A549 (cell line): ENCODE results near the gene GLT6D1. TPM values are rescaled to one million over a fixed set of nuclear protein-coding genes. Genes with fewer than 3 reads are reported as not detected.

Experiments
- ATAC-seq, 2 experiments: fragments of 200-7000 bp in 1 of 2; fragments of >200 bp in 1 of 2; cut with Nextera tagmentation in 1 of 2; cut with Tn5 transposase in 1 of 2; 3 replicates each; pipeline versions ENCODE4 v1.8.0 to v1.9.1; 2018 to 2020; ENCODE audit warnings: mild to moderate bottlenecking in 1 of 2, moderate library complexity in 1 of 2
- CTCF ChIA-PET: fragments of 300-600 bp; sonication (Branson Sonifier 250); formaldehyde crosslinking; extraction: SDS; loops from one replicate; lab custom pipeline; 2021; ENCODE audit warnings: antibody characterized with exemption, inconsistent platforms; lab: Yijun Ruan, JAX
- POLR2A ChIA-PET: fragments of 350-600 bp; formaldehyde crosslinking; extraction: SDS; loops from one replicate; lab custom pipeline; 2021; ENCODE audit warnings: antibody characterized with exemption, inconsistent platforms; lab: Yijun Ruan, JAX
- DNase-seq, 2 experiments: peaks; one replicate each; pipeline versions ENCODE4 v3.0.0 to v3.0.0-alpha.2; 2011 to 2016; ENCODE audit warnings: low read depth in 1 of 2, low spot score in 1 of 2
- FAIRE-seq: peaks from 2 replicates; lab custom pipeline; 2011; peaks lifted over from hg19 to GRCh38; lab: Jason Lieb, UNC
- H3K27ac ChIP-seq, 2 experiments: fragments of >200 bp; sonication (Bioruptor Twin); formaldehyde crosslinking; 3 replicates each; pipeline ENCODE4 v1.5.1; 2016 to 2017
- H3K4me1 ChIP-seq: fragments of >200 bp; sonication (Bioruptor Twin); formaldehyde crosslinking; 3 replicates; pipeline ENCODE4 v1.6.1; 2016
- H3K4me2 ChIP-seq: fragments of >200 bp; sonication (Bioruptor Twin); formaldehyde crosslinking; 3 replicates; pipeline ENCODE4 v1.6.1; 2016
- H3K4me3 ChIP-seq: fragments of >200 bp; sonication (Bioruptor Twin); formaldehyde crosslinking; 3 replicates; pipeline ENCODE4 v1.5.1; 2016
- H3K9me3 ChIP-seq: fragments of >200 bp; sonication (Bioruptor Twin); formaldehyde crosslinking; 3 replicates; pipeline ENCODE4 v1.6.1; 2016
- CBX2 ChIP-seq: fragments of 200-600 bp; sonication (generic); IDR thresholded peaks from 2 replicates; pipeline ENCODE4 v1.6.1; 2016; ENCODE audit warnings: low read depth, mild to moderate bottlenecking, borderline replicate concordance
- CEBPB ChIP-seq, 2 experiments: fragments of >200 bp in 1 of 2; sonication (Bioruptor Twin) in 1 of 2; formaldehyde crosslinking in 1 of 2; IDR thresholded peaks; 2 replicates each; pipeline ENCODE4 v1.6.1; 2012 to 2016
- ESRRA ChIP-seq: fragments of 150-350 bp; IDR thresholded peaks from 2 replicates; pipeline ENCODE4 v1.6.1; 2014; ENCODE audit warnings: mild to moderate bottlenecking, low read length, borderline replicate concordance
- GATA3 ChIP-seq: IDR thresholded peaks from 2 replicates; pipeline ENCODE4 v1.6.1; 2012; ENCODE audit warnings: borderline replicate concordance
- HOXA7 ChIP-seq: fragments of 250-450 bp; sonication (Bioruptor Pico); IDR thresholded peaks from 2 replicates; pipeline ENCODE4 v1.5.0; 2020; ENCODE audit warnings: mild to moderate bottlenecking, moderate library complexity
- JUN ChIP-seq, 2 experiments: fragments of >200 bp; sonication (Bioruptor Twin); formaldehyde crosslinking; IDR thresholded peaks; 2 replicates in 1 of 2; 3 replicates in 1 of 2; pipeline ENCODE4 v1.6.1; 2016 to 2017
- JUNB ChIP-seq: fragments of >200 bp; sonication (Bioruptor Twin); formaldehyde crosslinking; IDR thresholded peaks from 2 replicates; pipeline ENCODE4 v1.6.1; 2016
- MAZ ChIP-seq: fragments of 150-350 bp; IDR thresholded peaks from 2 replicates; pipeline ENCODE4 v1.6.1; 2014; ENCODE audit warnings: antibody characterized with exemption, low read depth, low read length, borderline replicate concordance
- MYC ChIP-seq: IDR thresholded peaks from 2 replicates; pipeline ENCODE4 v1.6.1; 2012; ENCODE audit warnings: mild to moderate bottlenecking, inconsistent platforms, low read length, improper control_type of control experiment, borderline replicate concordance
- NFE2L2 ChIP-seq: fragments of 150-350 bp; conservative IDR thresholded peaks from 2 replicates; pipeline ENCODE4 v1.6.1; 2014; ENCODE audit warnings: low read length
- NR3C1 ChIP-seq: fragments of >200 bp; sonication (Bioruptor Twin); formaldehyde crosslinking; IDR thresholded peaks from 3 replicates; pipeline ENCODE4 v1.6.1; 2017
- PHF8 ChIP-seq: fragments of 200-600 bp; sonication (generic); IDR thresholded peaks from 2 replicates; pipeline ENCODE4 v1.6.1; 2016; ENCODE audit warnings: low read depth, mild to moderate bottlenecking, antibody characterized with exemption, moderate library complexity, borderline replicate concordance
- RAD21 ChIP-seq, 2 experiments: fragments of >200 bp in 1 of 2; sonication (Bioruptor Twin) in 1 of 2; formaldehyde crosslinking in 1 of 2; IDR thresholded peaks in 1 of 2; conservative IDR thresholded peaks in 1 of 2; 2 replicates in 1 of 2; 3 replicates in 1 of 2; pipeline ENCODE4 v1.6.1; 2012 to 2018; ENCODE audit warnings: inconsistent platforms in 1 of 2
- RCOR1 ChIP-seq: fragments of 150-350 bp; IDR thresholded peaks from 2 replicates; pipeline ENCODE4 v1.6.1; 2014; ENCODE audit warnings: antibody characterized with exemption, low read length, low read depth
- RFX5 ChIP-seq: fragments of 450-650 bp; IDR thresholded peaks from 2 replicates; pipeline ENCODE4 v1.7.1; 2014; ENCODE audit warnings: antibody characterized with exemption, mild to moderate bottlenecking, moderate library complexity
- SREBF2 ChIP-seq: fragments of 450-650 bp; IDR thresholded peaks from 2 replicates; pipeline ENCODE4 v1.6.1; 2014; ENCODE audit warnings: mild to moderate bottlenecking, moderate library complexity
- TFCP2L1 ChIP-seq: fragments of 250-450 bp; sonication (Bioruptor Pico); IDR thresholded peaks from 2 replicates; pipeline ENCODE4 v1.5.0; 2021; ENCODE audit warnings: mild to moderate bottlenecking
- TP53 ChIP-seq: fragments of 250-450 bp; sonication (Bioruptor Pico); IDR thresholded peaks from 2 replicates; pipeline ENCODE4 v1.5.0; 2021; ENCODE audit warnings: mild to moderate bottlenecking, moderate library complexity
- ZC3H11A ChIP-seq: fragments of 450-650 bp; IDR thresholded peaks from 2 replicates; pipeline ENCODE4 v1.6.1; 2014; ENCODE audit warnings: antibody characterized with exemption, mild to moderate bottlenecking
- ZSCAN20 ChIP-seq: fragments of 250-450 bp; sonication (Bioruptor Pico); IDR thresholded peaks from 2 replicates; pipeline ENCODE4 v1.8.0; 2022; ENCODE audit warnings: mild to moderate bottlenecking, moderate library complexity
- WGBS: methylation state at CpG from one replicate; pipeline ENCODE4 v1.1.6; 2017; ENCODE audit errors: missing lambda C conversion rate; 5-methylcytosine and 5-hydroxymethylcytosine counted together
- polyA plus RNA-seq, 4 experiments: library from polyadenylated mRNA; depleted of rRNA in 3 of 4; stranded (reverse); fragments of >200 nt; fragmentation: RNase III in 1 of 4; extraction: RNeasy Plus Mini Kit Qiagen cat#74134 plus additional on column Dnase treatment in 1 of 4; gene quantifications; 2 replicates in 3 of 4; 3 replicates in 1 of 4; pipeline ENCODE4 v1.2.3, GENCODE V29; 2011 to 2017
- TF ChIP-seq, protein P1 (sequence below): IDR thresholded peaks from 2 replicates; pipeline ENCODE4 v1.6.1; 2012; ENCODE audit warnings: low read depth, borderline replicate concordance
- TF ChIP-seq, protein P2 (sequence below): fragments of 150-350 bp; IDR thresholded peaks from 2 replicates; pipeline ENCODE4 v1.6.1; 2014; ENCODE audit warnings: low read depth, mild to moderate bottlenecking, low read length
- TF ChIP-seq, protein P3 (sequence below): fragments of >200 bp; sonication (Bioruptor Twin); formaldehyde crosslinking; IDR thresholded peaks from 3 replicates; pipeline ENCODE4 v1.5.1; 2016
- TF ChIP-seq, protein P4 (sequence below): fragments of 200-600 bp; sonication (generic); IDR thresholded peaks from 2 replicates; pipeline ENCODE4 v1.6.1; 2016; ENCODE audit warnings: antibody characterized with exemption, mild to moderate bottlenecking, moderate library complexity
- TF ChIP-seq, protein P5 (sequence below): fragments of 450-650 bp; IDR thresholded peaks from 2 replicates; pipeline ENCODE4 v1.6.1; 2014; ENCODE audit warnings: antibody characterized with exemption

The GLT6D1 gene
- polyA plus RNA-seq, 2 of the 4 experiments (the other 2 are of a cell fraction), result not detected

DNA sequence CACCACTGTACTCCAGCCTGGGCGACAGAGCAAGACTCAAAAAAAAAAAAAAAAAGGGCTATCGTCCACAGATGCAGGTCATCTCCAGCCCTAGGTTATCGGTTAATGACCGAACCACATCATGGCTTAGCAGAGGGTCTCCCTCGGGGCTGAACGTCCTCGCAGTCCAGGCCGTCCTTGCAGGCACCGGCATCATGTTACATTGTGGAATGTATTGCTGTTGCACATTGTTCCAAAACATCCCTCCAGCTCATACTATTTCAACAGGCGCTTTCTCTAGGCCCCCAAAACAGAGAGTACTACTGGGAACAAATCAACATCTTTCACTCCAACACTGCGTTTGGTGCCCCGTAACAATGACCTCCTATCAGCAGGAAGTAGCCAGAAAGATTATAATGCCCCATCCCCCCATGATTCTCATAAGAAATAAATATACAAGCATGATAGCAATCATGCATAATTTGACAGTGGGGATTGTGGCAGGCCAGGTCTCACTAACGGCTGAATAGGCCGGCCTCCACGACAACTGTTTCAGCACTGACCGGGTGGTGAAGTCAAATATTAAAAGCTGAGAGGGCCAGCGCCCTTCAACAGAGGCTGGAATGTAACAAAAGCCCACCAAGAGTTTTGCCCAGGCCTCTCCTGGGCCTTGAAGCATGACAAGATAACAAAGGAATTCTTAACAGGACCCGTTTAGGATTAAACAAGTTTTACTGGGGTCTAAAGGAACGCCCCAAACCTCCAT is 22.6 kb upstream of the GLT6D1 start:
- no peak for ATAC-seq
- Histone ChIP-seq H3K9me3 (no peaks in the 10 kb centered on the region), H3K4me2 (no peak overlapping the region), H3K4me3 (no peak overlapping the region), H3K27ac (no peak overlapping the region), H3K4me1 (no peaks in the 10 kb centered on the region)
- CTCF ChIA-PET, result no interaction called here
- TF ChIP-seq RAD21 (conservative IDR thresholded peaks at IDR 0.05 in 1 of 2, IDR thresholded peaks at IDR 0.05 in 1 of 2) (no peak), TP53 (CRISPR knock-in tag) (no peak), ZSCAN20 (CRISPR knock-in tag) (no peak), MYC (no peak), RCOR1 (no peak), MAZ (no peak), RFX5 (no peak), CEBPB (IDR thresholded peaks at IDR 0.05) (no peak), ESRRA (no peak), TFCP2L1 (CRISPR knock-in tag) (no peak), NFE2L2 (no peak), ZC3H11A (no peak), GATA3 (no peak), PHF8 (no peak), JUNB (no peak)
- TF ChIP-seq, protein P1, sequence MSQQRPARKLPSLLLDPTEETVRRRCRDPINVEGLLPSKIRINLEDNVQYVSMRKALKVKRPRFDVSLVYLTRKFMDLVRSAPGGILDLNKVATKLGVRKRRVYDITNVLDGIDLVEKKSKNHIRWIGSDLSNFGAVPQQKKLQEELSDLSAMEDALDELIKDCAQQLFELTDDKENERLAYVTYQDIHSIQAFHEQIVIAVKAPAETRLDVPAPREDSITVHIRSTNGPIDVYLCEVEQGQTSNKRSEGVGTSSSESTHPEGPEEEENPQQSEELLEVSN, result no peak
- TF ChIP-seq, protein P2, sequence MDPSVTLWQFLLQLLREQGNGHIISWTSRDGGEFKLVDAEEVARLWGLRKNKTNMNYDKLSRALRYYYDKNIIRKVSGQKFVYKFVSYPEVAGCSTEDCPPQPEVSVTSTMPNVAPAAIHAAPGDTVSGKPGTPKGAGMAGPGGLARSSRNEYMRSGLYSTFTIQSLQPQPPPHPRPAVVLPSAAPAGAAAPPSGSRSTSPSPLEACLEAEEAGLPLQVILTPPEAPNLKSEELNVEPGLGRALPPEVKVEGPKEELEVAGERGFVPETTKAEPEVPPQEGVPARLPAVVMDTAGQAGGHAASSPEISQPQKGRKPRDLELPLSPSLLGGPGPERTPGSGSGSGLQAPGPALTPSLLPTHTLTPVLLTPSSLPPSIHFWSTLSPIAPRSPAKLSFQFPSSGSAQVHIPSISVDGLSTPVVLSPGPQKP, result no peak
- TF ChIP-seq, protein P3, sequence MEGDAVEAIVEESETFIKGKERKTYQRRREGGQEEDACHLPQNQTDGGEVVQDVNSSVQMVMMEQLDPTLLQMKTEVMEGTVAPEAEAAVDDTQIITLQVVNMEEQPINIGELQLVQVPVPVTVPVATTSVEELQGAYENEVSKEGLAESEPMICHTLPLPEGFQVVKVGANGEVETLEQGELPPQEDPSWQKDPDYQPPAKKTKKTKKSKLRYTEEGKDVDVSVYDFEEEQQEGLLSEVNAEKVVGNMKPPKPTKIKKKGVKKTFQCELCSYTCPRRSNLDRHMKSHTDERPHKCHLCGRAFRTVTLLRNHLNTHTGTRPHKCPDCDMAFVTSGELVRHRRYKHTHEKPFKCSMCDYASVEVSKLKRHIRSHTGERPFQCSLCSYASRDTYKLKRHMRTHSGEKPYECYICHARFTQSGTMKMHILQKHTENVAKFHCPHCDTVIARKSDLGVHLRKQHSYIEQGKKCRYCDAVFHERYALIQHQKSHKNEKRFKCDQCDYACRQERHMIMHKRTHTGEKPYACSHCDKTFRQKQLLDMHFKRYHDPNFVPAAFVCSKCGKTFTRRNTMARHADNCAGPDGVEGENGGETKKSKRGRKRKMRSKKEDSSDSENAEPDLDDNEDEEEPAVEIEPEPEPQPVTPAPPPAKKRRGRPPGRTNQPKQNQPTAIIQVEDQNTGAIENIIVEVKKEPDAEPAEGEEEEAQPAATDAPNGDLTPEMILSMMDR, result no peak
- TF ChIP-seq, protein P4, sequence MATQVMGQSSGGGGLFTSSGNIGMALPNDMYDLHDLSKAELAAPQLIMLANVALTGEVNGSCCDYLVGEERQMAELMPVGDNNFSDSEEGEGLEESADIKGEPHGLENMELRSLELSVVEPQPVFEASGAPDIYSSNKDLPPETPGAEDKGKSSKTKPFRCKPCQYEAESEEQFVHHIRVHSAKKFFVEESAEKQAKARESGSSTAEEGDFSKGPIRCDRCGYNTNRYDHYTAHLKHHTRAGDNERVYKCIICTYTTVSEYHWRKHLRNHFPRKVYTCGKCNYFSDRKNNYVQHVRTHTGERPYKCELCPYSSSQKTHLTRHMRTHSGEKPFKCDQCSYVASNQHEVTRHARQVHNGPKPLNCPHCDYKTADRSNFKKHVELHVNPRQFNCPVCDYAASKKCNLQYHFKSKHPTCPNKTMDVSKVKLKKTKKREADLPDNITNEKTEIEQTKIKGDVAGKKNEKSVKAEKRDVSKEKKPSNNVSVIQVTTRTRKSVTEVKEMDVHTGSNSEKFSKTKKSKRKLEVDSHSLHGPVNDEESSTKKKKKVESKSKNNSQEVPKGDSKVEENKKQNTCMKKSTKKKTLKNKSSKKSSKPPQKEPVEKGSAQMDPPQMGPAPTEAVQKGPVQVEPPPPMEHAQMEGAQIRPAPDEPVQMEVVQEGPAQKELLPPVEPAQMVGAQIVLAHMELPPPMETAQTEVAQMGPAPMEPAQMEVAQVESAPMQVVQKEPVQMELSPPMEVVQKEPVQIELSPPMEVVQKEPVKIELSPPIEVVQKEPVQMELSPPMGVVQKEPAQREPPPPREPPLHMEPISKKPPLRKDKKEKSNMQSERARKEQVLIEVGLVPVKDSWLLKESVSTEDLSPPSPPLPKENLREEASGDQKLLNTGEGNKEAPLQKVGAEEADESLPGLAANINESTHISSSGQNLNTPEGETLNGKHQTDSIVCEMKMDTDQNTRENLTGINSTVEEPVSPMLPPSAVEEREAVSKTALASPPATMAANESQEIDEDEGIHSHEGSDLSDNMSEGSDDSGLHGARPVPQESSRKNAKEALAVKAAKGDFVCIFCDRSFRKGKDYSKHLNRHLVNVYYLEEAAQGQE, result no peak
- POLR2A ChIA-PET, result interaction anchor here (1.5 kb wide), 1 partner anchor 14 kb away, joined by 3 read pairs; no protein-coding TSS in a partner anchor
- no peak for DNase-seq
- WGBS, result 75% methylated on average over 19 of the region's 19 CpGs
- no peak for FAIRE-seq

DNA sequence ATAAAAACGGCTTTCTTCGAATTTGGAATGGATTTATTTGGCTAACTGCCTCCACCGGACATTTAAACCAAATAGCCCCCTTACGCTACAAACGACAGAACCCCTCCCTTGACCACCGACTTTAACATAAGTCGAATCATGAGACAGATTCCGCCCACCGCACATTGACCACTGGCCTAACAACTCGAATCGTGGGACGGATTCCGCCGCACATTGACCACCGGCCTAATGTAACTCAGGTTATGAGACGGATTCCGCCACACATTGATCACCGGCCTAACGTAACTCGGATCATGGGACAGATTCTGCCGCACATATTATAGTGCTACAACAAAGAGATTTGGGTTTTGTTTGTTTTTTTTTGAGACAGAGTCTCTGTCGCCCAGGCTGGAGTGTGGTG is 21.1 kb upstream of the GLT6D1 start:
- ChIA-PET CTCF (no interaction called here), POLR2A (no interaction called here)
- ATAC-seq (no peak), FAIRE-seq (no peak), DNase-seq (no peak)
- 79% methylated on average over 22 of the region's 22 CpGs for WGBS
- Histone ChIP-seq H3K4me2 (no peak overlapping the region), H3K4me1 (no peaks in the 10 kb centered on the region), H3K9me3 (no peaks in the 10 kb centered on the region), H3K27ac (no peak overlapping the region), H3K4me3 (no peak overlapping the region)
- TF ChIP-seq ZSCAN20 (CRISPR knock-in tag) (no peak), CBX2 (no peak), CEBPB (IDR thresholded peaks at IDR 0.05) (no peak), TP53 (CRISPR knock-in tag) (no peak), SREBF2 (no peak), ESRRA (no peak), NR3C1 (no peak), MAZ (no peak), HOXA7 (no peak), JUN (IDR thresholded peaks at IDR 0.05) (no peak)
- TF ChIP-seq, protein P1, result no peak
- TF ChIP-seq, protein P3, result no peak
- TF ChIP-seq, protein P5, sequence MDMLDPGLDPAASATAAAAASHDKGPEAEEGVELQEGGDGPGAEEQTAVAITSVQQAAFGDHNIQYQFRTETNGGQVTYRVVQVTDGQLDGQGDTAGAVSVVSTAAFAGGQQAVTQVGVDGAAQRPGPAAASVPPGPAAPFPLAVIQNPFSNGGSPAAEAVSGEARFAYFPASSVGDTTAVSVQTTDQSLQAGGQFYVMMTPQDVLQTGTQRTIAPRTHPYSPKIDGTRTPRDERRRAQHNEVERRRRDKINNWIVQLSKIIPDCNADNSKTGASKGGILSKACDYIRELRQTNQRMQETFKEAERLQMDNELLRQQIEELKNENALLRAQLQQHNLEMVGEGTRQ, result no peak
